Measurements from ENCODE around the gene PTPRZ1.

DNA sequence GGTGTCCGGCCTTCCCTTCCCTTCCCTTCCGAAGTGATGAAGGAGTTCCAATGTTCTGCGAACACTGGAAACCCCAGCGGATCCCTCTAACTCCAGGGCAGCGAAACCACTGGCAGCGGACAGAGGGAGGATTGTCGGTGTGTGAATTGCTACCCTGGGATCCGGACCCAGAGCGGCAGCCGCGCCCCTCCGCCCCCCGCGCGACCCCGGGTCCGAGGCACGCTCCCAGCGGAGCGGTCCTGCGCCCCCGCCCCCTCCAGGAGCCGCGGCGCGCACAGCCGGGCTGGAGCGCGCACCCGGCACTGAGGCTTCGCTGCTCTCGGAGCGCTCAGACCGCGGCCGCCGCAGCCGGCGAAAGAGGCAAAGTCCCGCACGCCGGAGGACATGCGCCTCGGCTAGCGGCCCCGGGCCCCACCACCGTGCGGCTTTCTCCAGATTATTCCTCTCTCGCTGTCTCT, at the start of gene PTPRZ1:
- TF ChIP-seq EZH2 (IDR thresholded peaks at IDR 0.05; ENCODE audit: borderline replicate concordance, low read length) = no peak
- TF ChIP-seq, protein P1, sequence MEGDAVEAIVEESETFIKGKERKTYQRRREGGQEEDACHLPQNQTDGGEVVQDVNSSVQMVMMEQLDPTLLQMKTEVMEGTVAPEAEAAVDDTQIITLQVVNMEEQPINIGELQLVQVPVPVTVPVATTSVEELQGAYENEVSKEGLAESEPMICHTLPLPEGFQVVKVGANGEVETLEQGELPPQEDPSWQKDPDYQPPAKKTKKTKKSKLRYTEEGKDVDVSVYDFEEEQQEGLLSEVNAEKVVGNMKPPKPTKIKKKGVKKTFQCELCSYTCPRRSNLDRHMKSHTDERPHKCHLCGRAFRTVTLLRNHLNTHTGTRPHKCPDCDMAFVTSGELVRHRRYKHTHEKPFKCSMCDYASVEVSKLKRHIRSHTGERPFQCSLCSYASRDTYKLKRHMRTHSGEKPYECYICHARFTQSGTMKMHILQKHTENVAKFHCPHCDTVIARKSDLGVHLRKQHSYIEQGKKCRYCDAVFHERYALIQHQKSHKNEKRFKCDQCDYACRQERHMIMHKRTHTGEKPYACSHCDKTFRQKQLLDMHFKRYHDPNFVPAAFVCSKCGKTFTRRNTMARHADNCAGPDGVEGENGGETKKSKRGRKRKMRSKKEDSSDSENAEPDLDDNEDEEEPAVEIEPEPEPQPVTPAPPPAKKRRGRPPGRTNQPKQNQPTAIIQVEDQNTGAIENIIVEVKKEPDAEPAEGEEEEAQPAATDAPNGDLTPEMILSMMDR (conservative IDR thresholded peaks at IDR 0.05 in 1 of 2, IDR thresholded peaks at IDR 0.05 in 1 of 2; ENCODE audit: extremely low read depth in 1 of 2, insufficient read depth in 1 of 2, low read depth in 1 of 2, low read length in 2 of 2) = no peak

Data from mammary epithelial cell (primary cell).